Thyroid gland (tissue), 4 donors: ENCODE measurements around the gene GPS1. TPM values are rescaled to one million over a fixed set of nuclear protein-coding genes. Genes with fewer than 3 reads are reported as not detected.

Experiments
- DNase-seq, 2 donors: peaks; one replicate each; pipeline ENCODE4 v3.0.0-alpha.2; 2019
- H3K27ac ChIP-seq, 3 donors: fragments of 200-600 bp; sonication (generic); 1 replicate in 2 of 3; 2 replicates in 1 of 3; pipeline ENCODE4 v1.5.1; 2016 to 2019; ENCODE audit warnings: mild to moderate bottlenecking in 1 of 3, moderate library complexity in 1 of 3
- H3K27me3 ChIP-seq: fragments of 200-600 bp; sonication (generic); one replicate; pipeline ENCODE4 v1.5.1; 2019
- H3K36me3 ChIP-seq, 2 donors: fragments of 200-600 bp; sonication (generic); one replicate each; pipeline ENCODE4 v1.5.1; 2016 to 2019
- H3K4me1 ChIP-seq, 2 donors: fragments of 200-600 bp; sonication (generic); one replicate each; pipeline ENCODE4 v1.5.1; 2017 to 2019
- H3K4me3 ChIP-seq, 3 donors: fragments of 200-600 bp; sonication (generic); replicated peaks in 1 of 3; 1 replicate in 2 of 3; 2 replicates in 1 of 3; pipeline ENCODE4 v1.5.1; 2016; ENCODE audit warnings: mild to moderate bottlenecking in 1 of 3
- H3K9me3 ChIP-seq: fragments of 200-600 bp; sonication (generic); one replicate; pipeline ENCODE4 v1.5.1; 2017
- CTCF ChIP-seq, 6 experiments: fragments of 200-600 bp in 3 of 6; fragments of 450-650 bp in 3 of 6; sonication (generic) in 3 of 6; IDR thresholded peaks; one replicate each; pipeline ENCODE4 v1.5.1; 2016 to 2019; ENCODE audit warnings: antibody characterized with exemption in 6 of 6, mild to moderate bottlenecking in 2 of 6, inconsistent platforms in 1 of 6, moderate library complexity in 1 of 6
- POLR2A ChIP-seq, 2 donors: fragments of 450-650 bp; IDR thresholded peaks; one replicate each; pipeline ENCODE4 v1.6.1; 2017; ENCODE audit warnings: antibody characterized with exemption in 2 of 2, mild to moderate bottlenecking in 2 of 2, moderate library complexity in 1 of 2
- WGBS, 2 donors: methylation state at CpG; one replicate each; pipeline ENCODE4 v1.1.5; 2017; 5-methylcytosine and 5-hydroxymethylcytosine counted together
- intact Hi-C: fragments of 100-400 bp; cut with DNase I; formaldehyde crosslinking; loops from one replicate; pipeline ENCODE4 v1.15.1; 2023
- total RNA-seq, 4 donors: library from RNA; depleted of rRNA; stranded (reverse); fragments of >200 nt; gene quantifications; one replicate each; pipeline ENCODE4 v1.2.3, GENCODE V29; 2016

GPS1 gene
- total RNA-seq, 4 donors from 2014 or later: 80.1 to 164 (median 102) TPM

- intact Hi-C loops: loop anchor here (2.0 kb wide), 1 partner anchor 122 kb away; no protein-coding TSS in a partner anchor
Measured at GRCh38 chr17:82030470-82031302, 21.0 kb upstream of the GPS1 start.

GRCh38 chr17:82031303-82031884 is 20.3 kb upstream of the GPS1 start, which contains the start of gene RAC3:
Gene RAC3 (plus strand): TSS chr17:82031678. CDS start chr17:82031762, 84 bp downstream.
- no CpG with 5 or more reads among the region's 96 CpGs for WGBS, 2 donors
- peak within 1 kb of the TSS in 1 of 3 donors; percentile 36 for H3K4me3 ChIP-seq
- H3K27ac ChIP-seq: peak within 1 kb of the TSS in 1 of 3 donors; percentile 41

More at GRCh38 chr17:82030470-82031302, 21.0 kb upstream of the GPS1 start:
- TF ChIP-seq CTCF (IDR thresholded peaks at IDR 0.05): peak; percentile 75 to 98 (median 94)
- TF ChIP-seq POLR2A (IDR thresholded peaks at IDR 0.05): no peak
- no peaks in the 10 kb centered on the region for H3K27me3 ChIP-seq
- H3K4me3 ChIP-seq: peak overlapping the region in 1 of 3 donors; percentile 36
- WGBS, 2 donors: 0 to 7% methylated on average over 3 to 8 of the region's 94 CpGs
- peaks cover 28 to 39% of the 10 kb centered on the region in 2 donors for H3K4me1 ChIP-seq
- peak overlapping the region in 1 of 3 donors; percentile 41 for H3K27ac ChIP-seq
- DNase-seq: peak; percentile 83 to 85
- no peaks in the 10 kb centered on the region for H3K36me3 ChIP-seq
- no peaks in the 10 kb centered on the region for H3K9me3 ChIP-seq

GRCh38 chr17:82031885-82032627 is 19.6 kb upstream of the GPS1 start:
- DNase-seq: peak; percentile 67
- Histone ChIP-seq H3K27ac (no peak overlapping the region), H3K27me3 (no peaks in the 10 kb centered on the region), H3K36me3 (no peaks in the 10 kb centered on the region), H3K9me3 (no peaks in the 10 kb centered on the region), H3K4me1 (peaks cover 36 to 51% of the 10 kb centered on the region in 2 donors), H3K4me3 (peak overlapping the region in 1 of 3 donors; percentile 23)
- intact Hi-C loops: loop anchor here (2.0 kb wide), 1 partner anchor 121 kb away; no protein-coding TSS in a partner anchor
- WGBS, 2 donors: 9 to 31% methylated on average over 13 to 26 of the region's 59 CpGs
- no peak for TF ChIP-seq CTCF (IDR thresholded peaks at IDR 0.05)
- no peak for TF ChIP-seq POLR2A (IDR thresholded peaks at IDR 0.05)

More at GRCh38 chr17:82031303-82031884, 20.3 kb upstream of the GPS1 start, which contains the start of gene RAC3:
- Histone ChIP-seq H3K36me3 (no peaks in the 10 kb centered on the region), H3K9me3 (no peaks in the 10 kb centered on the region), H3K27me3 (no peaks in the 10 kb centered on the region), H3K4me1 (peaks cover 30 to 46% of the 10 kb centered on the region in 2 donors)
- DNase-seq: peak in 1 of 2 donors; percentile 28
- intact Hi-C loops: loop anchor here (2.0 kb wide), 1 partner anchor 121 kb away; no protein-coding TSS in a partner anchor
- TF ChIP-seq CTCF (IDR thresholded peaks at IDR 0.05): no peak

- WGBS, 2 donors: 93% methylated on average over 22 to 24 of the region's 38 CpGs
- Histone ChIP-seq H3K4me3 (no peak overlapping the region), H3K27me3 (no peaks in the 10 kb centered on the region), H3K4me1 (peaks cover 36 to 48% of the 10 kb centered on the region in 2 donors), H3K36me3 (no peaks in the 10 kb centered on the region), H3K27ac (no peak overlapping the region), H3K9me3 (no peaks in the 10 kb centered on the region)
- DNase-seq: no peak
- intact Hi-C loops: no loop called here
- TF ChIP-seq CTCF (IDR thresholded peaks at IDR 0.05) (no peak), POLR2A (IDR thresholded peaks at IDR 0.05) (no peak)
Measured at GRCh38 chr17:82033359-82034085, 18.2 kb upstream of the GPS1 start.
